ENCODE results near the gene LRMDA. TPM values are rescaled to one million over a fixed set of nuclear protein-coding genes. Genes with fewer than 3 reads are reported as not detected.

Gene LRMDA
- total RNA-seq, 1 donor from 2014 or later: not detected

GRCh38 chr10:75672111-75672671 lies 240.8 kb downstream of the LRMDA start:
- peaks cover 3% of the 10 kb centered on the region for H3K27me3 Mint-ChIP-seq
- DNase-seq: no peak
- POLR2A ChIA-PET: no interaction called here
- CTCF ChIA-PET: no interaction called here
- H3K4me3 Mint-ChIP-seq: no peak overlapping the region
- H3K9me3 Mint-ChIP-seq: no peaks in the 10 kb centered on the region
- no peaks in the 10 kb centered on the region for H3K4me1 Mint-ChIP-seq
- no peaks in the 10 kb centered on the region for H3K36me3 Mint-ChIP-seq (ENCODE audit: low read depth)
- no peak for ATAC-seq (ENCODE audit: low read depth)
- no peak for TF ChIP-seq CTCF (IDR thresholded peaks at IDR 0.05)
- H3K27ac Mint-ChIP-seq: no peak overlapping the region
- intact Hi-C loops (cut with micrococcal nuclease): no loop called here

GRCh38 chr10:75672842-75673241 lies 241.4 kb downstream of the LRMDA start:
- no peak overlapping the region for H3K27ac Mint-ChIP-seq
- no peak for DNase-seq
- intact Hi-C loops (cut with micrococcal nuclease): no loop called here

GRCh38 chr10:75677541-75677940 lies 246.1 kb downstream of the LRMDA start:
- intact Hi-C loops (cut with micrococcal nuclease): no loop called here
- no peak overlapping the region for H3K4me3 Mint-ChIP-seq
- H3K27me3 Mint-ChIP-seq: no peaks in the 10 kb centered on the region

More at GRCh38 chr10:75672842-75673241, 241.4 kb downstream of the LRMDA start:
- Mint-ChIP-seq H3K4me1 (no peaks in the 10 kb centered on the region), H3K9me3 (no peaks in the 10 kb centered on the region), H3K27me3 (peaks cover 3% of the 10 kb centered on the region), H3K36me3 (ENCODE audit: low read depth) (no peaks in the 10 kb centered on the region), H3K4me3 (no peak overlapping the region)
- ATAC-seq (ENCODE audit: low read depth): no peak
- TF ChIP-seq CTCF (IDR thresholded peaks at IDR 0.05): no peak
- ChIA-PET POLR2A (no interaction called here), CTCF (no interaction called here)

GRCh38 chr10:75678527-75678926 lies 247.1 kb downstream of the LRMDA start:
- Mint-ChIP-seq H3K27ac (no peak overlapping the region), H3K36me3 (ENCODE audit: low read depth) (no peaks in the 10 kb centered on the region), H3K4me1 (no peaks in the 10 kb centered on the region), H3K4me3 (no peak overlapping the region), H3K27me3 (no peaks in the 10 kb centered on the region), H3K9me3 (no peaks in the 10 kb centered on the region)
- POLR2A ChIA-PET: no interaction called here
- DNase-seq (no peak), ATAC-seq (ENCODE audit: low read depth) (no peak)
- CTCF ChIA-PET: no interaction called here
- intact Hi-C loops (cut with micrococcal nuclease): no loop called here
- no peak for TF ChIP-seq CTCF (IDR thresholded peaks at IDR 0.05)

More at GRCh38 chr10:75677541-75677940, 246.1 kb downstream of the LRMDA start:
- no peak overlapping the region for H3K27ac Mint-ChIP-seq
- H3K9me3 Mint-ChIP-seq: no peaks in the 10 kb centered on the region
- DNase-seq (no peak), ATAC-seq (ENCODE audit: low read depth) (no peak)
- no peaks in the 10 kb centered on the region for H3K36me3 Mint-ChIP-seq (ENCODE audit: low read depth)
- ChIA-PET POLR2A (no interaction called here), CTCF (no interaction called here)
- TF ChIP-seq CTCF (IDR thresholded peaks at IDR 0.05): no peak
- H3K4me1 Mint-ChIP-seq: no peaks in the 10 kb centered on the region

GRCh38 chr10:75679536-75679935 lies 248.1 kb downstream of the LRMDA start:
- intact Hi-C loops (cut with micrococcal nuclease): no loop called here
- no peaks in the 10 kb centered on the region for H3K27me3 Mint-ChIP-seq

More at GRCh38 chr10:75679536-75679935, 248.1 kb downstream of the LRMDA start:
- DNase-seq (no peak), ATAC-seq (ENCODE audit: low read depth) (no peak)
- Mint-ChIP-seq H3K27ac (no peak overlapping the region), H3K4me3 (no peak overlapping the region), H3K9me3 (no peaks in the 10 kb centered on the region), H3K4me1 (no peaks in the 10 kb centered on the region), H3K36me3 (ENCODE audit: low read depth) (no peaks in the 10 kb centered on the region)
- TF ChIP-seq CTCF (IDR thresholded peaks at IDR 0.05): no peak
- ChIA-PET POLR2A (no interaction called here), CTCF (no interaction called here)

Data from activated B cell treated with CpG ODN at 0.5 μM for 24 hours (primary cell).